Measurements from ENCODE around the gene C16orf78.

GRCh38 chr16:49439676-49440075 lies 66.1 kb downstream of the C16orf78 start:
- TF ChIP-seq CTCF (conservative IDR thresholded peaks at IDR 0.05; ENCODE audit: low read depth, low read length) (no peak), FOS (IDR thresholded peaks at IDR 0.05; ENCODE audit: low read depth, low read length) (no peak), POLR2A (IDR thresholded peaks at IDR 0.05; ENCODE audit: low read depth, low read length) (no peak), RFX5 (IDR thresholded peaks at IDR 0.05; ENCODE audit: low read depth, low read length) (no peak)
